ENCODE measurements around the gene BTG4.

Gene BTG4

DNA sequence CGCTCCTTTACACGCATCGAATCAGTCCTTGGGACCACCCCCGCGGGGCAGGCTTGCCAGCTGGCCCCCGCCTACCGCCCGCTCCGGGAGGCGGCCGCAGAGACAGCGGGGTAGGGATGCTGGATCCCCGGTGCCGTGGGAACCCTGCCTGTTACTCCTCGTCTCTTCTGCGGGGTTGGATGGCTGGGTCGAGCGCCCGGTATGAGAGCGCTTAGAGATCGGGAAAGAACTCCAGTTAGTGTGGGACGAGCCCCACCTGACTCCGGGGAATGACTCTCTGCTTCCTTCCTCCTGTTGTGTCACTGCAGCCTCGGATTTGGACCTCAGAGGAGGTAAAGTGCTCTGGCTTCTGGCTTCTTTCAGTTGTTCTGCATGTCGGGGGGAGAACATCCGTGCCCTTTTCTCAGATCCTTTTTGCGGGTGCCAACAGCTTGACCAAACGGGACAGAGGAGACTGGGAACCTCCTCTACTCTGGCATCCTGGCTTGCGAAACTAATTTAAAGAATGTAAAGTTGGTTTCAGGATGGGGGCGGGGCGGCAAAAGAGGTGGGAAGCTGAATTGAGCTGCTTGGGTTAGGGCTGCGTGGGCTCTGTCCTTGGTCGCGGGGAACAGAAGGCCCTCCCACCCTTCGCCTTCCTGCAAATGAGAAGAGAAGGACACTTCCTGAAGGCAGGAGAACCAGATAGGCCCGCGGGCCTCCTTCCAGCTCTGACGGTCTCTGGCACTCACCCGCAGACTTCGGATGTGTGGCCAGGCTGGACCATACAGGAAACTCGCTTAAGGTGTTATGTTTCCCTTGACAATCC is 29.3 kb upstream of the BTG4 start:
- TF ChIP-seq, protein P1, sequence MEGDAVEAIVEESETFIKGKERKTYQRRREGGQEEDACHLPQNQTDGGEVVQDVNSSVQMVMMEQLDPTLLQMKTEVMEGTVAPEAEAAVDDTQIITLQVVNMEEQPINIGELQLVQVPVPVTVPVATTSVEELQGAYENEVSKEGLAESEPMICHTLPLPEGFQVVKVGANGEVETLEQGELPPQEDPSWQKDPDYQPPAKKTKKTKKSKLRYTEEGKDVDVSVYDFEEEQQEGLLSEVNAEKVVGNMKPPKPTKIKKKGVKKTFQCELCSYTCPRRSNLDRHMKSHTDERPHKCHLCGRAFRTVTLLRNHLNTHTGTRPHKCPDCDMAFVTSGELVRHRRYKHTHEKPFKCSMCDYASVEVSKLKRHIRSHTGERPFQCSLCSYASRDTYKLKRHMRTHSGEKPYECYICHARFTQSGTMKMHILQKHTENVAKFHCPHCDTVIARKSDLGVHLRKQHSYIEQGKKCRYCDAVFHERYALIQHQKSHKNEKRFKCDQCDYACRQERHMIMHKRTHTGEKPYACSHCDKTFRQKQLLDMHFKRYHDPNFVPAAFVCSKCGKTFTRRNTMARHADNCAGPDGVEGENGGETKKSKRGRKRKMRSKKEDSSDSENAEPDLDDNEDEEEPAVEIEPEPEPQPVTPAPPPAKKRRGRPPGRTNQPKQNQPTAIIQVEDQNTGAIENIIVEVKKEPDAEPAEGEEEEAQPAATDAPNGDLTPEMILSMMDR (IDR thresholded peaks at IDR 0.05; ENCODE audit: borderline replicate concordance, extremely low read depth, low read length, poor library complexity, severe bottlenecking) = no peak
- TF ChIP-seq EZH2 (IDR thresholded peaks at IDR 0.05; ENCODE audit: borderline replicate concordance, low read depth, low read length, severe bottlenecking) = no peak
- Histone ChIP-seq H3K36me3 (ENCODE audit: insufficient read depth, low read length) (no peaks in the 10 kb centered on the region), H3K4me3 (ENCODE audit: low read depth in 1 of 2, low read length in 2 of 2) (no peak overlapping the region), H3K9ac (ENCODE audit: low read depth, low read length) (no peak overlapping the region), H3K4me2 (ENCODE audit: insufficient read depth, low read length) (no peak overlapping the region), H3K27me3 (ENCODE audit: insufficient read depth, low read length, poor library complexity) (peaks cover 25% of the 10 kb centered on the region), H4K20me1 (ENCODE audit: insufficient read depth, low read length) (no peaks in the 10 kb centered on the region), H3K9me3 (ENCODE audit: insufficient read depth, low read length, severe bottlenecking) (no peaks in the 10 kb centered on the region), H3K4me1 (ENCODE audit: insufficient read depth, low read length) (peaks cover 3% of the 10 kb centered on the region; the same call in 1 of the 2 replicates), H3K79me2 (ENCODE audit: insufficient read depth, low read length) (no peaks in the 10 kb centered on the region), H2AFZ (ENCODE audit: low read depth, low read length) (no peak overlapping the region), H3K27ac (ENCODE audit: low read length) (no peak overlapping the region)
- ATAC-seq (ENCODE audit: insufficient read depth, low read depth) = no peak
- DNase-seq = no peak

DNA sequence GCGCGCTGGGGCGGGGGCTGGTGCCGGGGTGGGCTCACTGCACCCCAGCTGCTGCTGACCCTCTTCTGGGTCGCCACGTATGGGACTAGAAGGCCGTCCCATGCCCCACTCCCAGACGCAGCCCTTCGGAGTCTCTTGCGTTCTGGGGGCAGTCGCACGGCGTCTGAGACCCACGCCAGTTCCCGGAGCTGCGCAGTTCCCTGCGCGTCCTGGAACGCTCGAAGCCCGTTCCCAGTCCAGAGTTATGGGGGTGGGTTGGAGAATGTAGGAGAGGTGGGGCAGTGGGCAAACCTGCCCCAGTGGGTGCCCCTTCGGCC is 28.7 kb upstream of the BTG4 start:
- peaks cover 25% of the 10 kb centered on the region for H3K27me3 ChIP-seq (ENCODE audit: insufficient read depth, low read length, poor library complexity)
- TF ChIP-seq, protein P1 (IDR thresholded peaks at IDR 0.05; ENCODE audit: borderline replicate concordance, extremely low read depth, low read length, poor library complexity, severe bottlenecking) = no peak
- TF ChIP-seq EZH2 (IDR thresholded peaks at IDR 0.05; ENCODE audit: borderline replicate concordance, low read depth, low read length, severe bottlenecking) = no peak
- no peak overlapping the region for H3K4me3 ChIP-seq (ENCODE audit: low read depth in 1 of 2, low read length in 2 of 2)
- H2AFZ ChIP-seq (ENCODE audit: low read depth, low read length) = no peak overlapping the region
- no peaks in the 10 kb centered on the region for H3K36me3 ChIP-seq (ENCODE audit: insufficient read depth, low read length)
- no peak overlapping the region for H3K4me2 ChIP-seq (ENCODE audit: insufficient read depth, low read length)
- no peak overlapping the region for H3K9ac ChIP-seq (ENCODE audit: low read depth, low read length)
- DNase-seq = no peak
- no peak overlapping the region for H3K27ac ChIP-seq (ENCODE audit: low read length)
- H3K9me3 ChIP-seq (ENCODE audit: insufficient read depth, low read length, severe bottlenecking) = no peaks in the 10 kb centered on the region
- no peaks in the 10 kb centered on the region for H3K79me2 ChIP-seq (ENCODE audit: insufficient read depth, low read length)
- no peaks in the 10 kb centered on the region for H4K20me1 ChIP-seq (ENCODE audit: insufficient read depth, low read length)
- peaks cover 3% of the 10 kb centered on the region; the same call in 1 of the 2 replicates for H3K4me1 ChIP-seq (ENCODE audit: insufficient read depth, low read length)
- no peak for ATAC-seq (ENCODE audit: insufficient read depth, low read depth)

DNA sequence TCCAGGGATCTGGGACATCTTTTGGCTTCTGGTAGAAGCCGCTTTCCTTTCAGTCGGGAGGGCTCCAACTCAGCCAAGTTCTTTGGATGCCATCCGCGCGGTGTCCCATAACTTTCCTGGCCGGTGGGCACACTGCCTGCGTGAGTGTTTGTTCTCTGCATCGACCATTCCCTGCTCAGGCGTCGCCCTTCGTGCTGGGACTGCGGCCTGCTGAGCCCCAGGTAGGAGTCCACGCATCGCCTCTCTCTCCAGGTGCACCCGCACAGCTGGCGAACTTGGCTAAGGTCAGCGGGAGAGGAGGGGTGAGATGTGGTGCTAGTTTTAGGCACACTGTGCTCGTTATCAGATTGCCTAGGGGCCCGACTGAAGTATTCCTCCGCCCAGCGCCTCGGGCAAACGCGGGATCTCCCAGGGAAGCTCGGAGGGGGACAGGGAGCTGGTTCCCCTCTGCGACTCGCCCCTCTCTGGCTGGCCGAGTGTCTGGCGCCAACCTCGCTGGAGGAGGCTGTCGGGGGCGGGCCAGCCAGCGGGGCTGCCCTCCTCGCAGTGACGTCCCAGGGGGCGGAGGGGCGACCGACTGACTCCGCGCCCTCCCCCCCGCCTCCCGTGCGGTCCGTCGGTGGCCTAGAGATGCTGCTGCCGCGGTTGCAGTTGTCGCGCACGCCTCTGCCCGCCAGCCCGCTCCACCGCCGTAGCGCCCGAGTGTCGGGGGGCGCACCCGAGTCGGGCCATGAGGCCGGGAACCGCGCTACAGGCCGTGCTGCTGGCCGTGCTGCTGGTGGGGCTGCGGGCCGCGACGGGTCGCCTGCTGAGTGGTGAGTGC is 28.1 kb upstream of the BTG4 start, which contains the start of gene LAYN:
LAYN (plus strand) TSS at position 607 of the 823 bp plus-strand sequence; CDS start at position 731, 124 bp downstream.
- no peaks in the 10 kb centered on the region for H3K9me3 ChIP-seq (ENCODE audit: insufficient read depth, low read length, severe bottlenecking)
- no peak within 1 kb of the TSS for H3K27ac ChIP-seq (ENCODE audit: low read length)
- DNase-seq = no peak
- H3K36me3 ChIP-seq (ENCODE audit: insufficient read depth, low read length) = no peaks in the 10 kb centered on the region
- TF ChIP-seq, protein P1 (IDR thresholded peaks at IDR 0.05; ENCODE audit: borderline replicate concordance, extremely low read depth, low read length, poor library complexity, severe bottlenecking) = no peak
- no peak for TF ChIP-seq EZH2 (IDR thresholded peaks at IDR 0.05; ENCODE audit: borderline replicate concordance, low read depth, low read length, severe bottlenecking)
- no peak within 1 kb of the TSS for H3K9ac ChIP-seq (ENCODE audit: low read depth, low read length)
- peaks cover 24% of the 10 kb centered on the region for H3K27me3 ChIP-seq (ENCODE audit: insufficient read depth, low read length, poor library complexity)
- H3K4me3 ChIP-seq (ENCODE audit: low read depth in 1 of 2, low read length in 2 of 2) = no peak within 1 kb of the TSS
- H2AFZ ChIP-seq (ENCODE audit: low read depth, low read length) = no peak within 1 kb of the TSS
- H3K4me1 ChIP-seq (ENCODE audit: insufficient read depth, low read length) = peaks cover 3% of the 10 kb centered on the region; the same call in 1 of the 2 replicates
- H3K4me2 ChIP-seq (ENCODE audit: insufficient read depth, low read length) = no peak within 1 kb of the TSS
- no peaks in the 10 kb centered on the region for H4K20me1 ChIP-seq (ENCODE audit: insufficient read depth, low read length)
- no peaks in the 10 kb centered on the region for H3K79me2 ChIP-seq (ENCODE audit: insufficient read depth, low read length)
- ATAC-seq (ENCODE audit: insufficient read depth, low read depth) = no peak

Data from DND-41 (cell line).